Ishikawa (cell line): ENCODE measurements around the gene NEIL1.

Experiments used
- CEBPB ChIP-seq: IDR thresholded peaks from 2 replicates; pipeline ENCODE4 v1.6.1; 2012
- CREB1 ChIP-seq: IDR thresholded peaks from 2 replicates; pipeline ENCODE4 v1.6.1; 2012; ENCODE audit warnings: low read depth
- EGR1 ChIP-seq: IDR thresholded peaks from 2 replicates; pipeline ENCODE4 v1.6.1; 2012
- EP300 ChIP-seq: IDR thresholded peaks from 2 replicates; pipeline ENCODE4 v1.6.1; 2012; ENCODE audit warnings: borderline replicate concordance
- FOXM1 ChIP-seq: IDR thresholded peaks from 2 replicates; pipeline ENCODE4 v1.6.1; 2012; ENCODE audit warnings: low read depth, borderline replicate concordance
- NFIC ChIP-seq: IDR thresholded peaks from 2 replicates; pipeline ENCODE4 v1.6.1; 2012
- RAD21 ChIP-seq: IDR thresholded peaks from 2 replicates; pipeline ENCODE4 v1.6.1; 2012; ENCODE audit warnings: low read depth
- TAF1 ChIP-seq: IDR thresholded peaks from 2 replicates; pipeline ENCODE4 v1.6.1; 2012; ENCODE audit warnings: low read depth, mild to moderate bottlenecking
- TCF12 ChIP-seq: IDR thresholded peaks from 2 replicates; pipeline ENCODE4 v1.6.1; 2012; ENCODE audit warnings: low read depth
- TEAD4 ChIP-seq: IDR thresholded peaks from 2 replicates; pipeline ENCODE4 v1.6.1; 2012
- YY1 ChIP-seq: IDR thresholded peaks from 2 replicates; pipeline ENCODE4 v1.6.1; 2012; ENCODE audit warnings: low read depth
- ZBTB7A ChIP-seq: IDR thresholded peaks from 2 replicates; pipeline ENCODE4 v1.6.1; 2012; ENCODE audit warnings: low read depth
- TF ChIP-seq, protein P1 (sequence below): IDR thresholded peaks from 2 replicates; pipeline ENCODE4 v1.6.1; 2012
- TF ChIP-seq, protein P2 (sequence below): IDR thresholded peaks from 2 replicates; pipeline ENCODE4 v1.6.1; 2012; ENCODE audit warnings: low read depth, mild to moderate bottlenecking
- TF ChIP-seq, protein P3 (sequence below): IDR thresholded peaks from 2 replicates; pipeline ENCODE4 v1.6.1; 2012

The NEIL1 gene

DNA sequence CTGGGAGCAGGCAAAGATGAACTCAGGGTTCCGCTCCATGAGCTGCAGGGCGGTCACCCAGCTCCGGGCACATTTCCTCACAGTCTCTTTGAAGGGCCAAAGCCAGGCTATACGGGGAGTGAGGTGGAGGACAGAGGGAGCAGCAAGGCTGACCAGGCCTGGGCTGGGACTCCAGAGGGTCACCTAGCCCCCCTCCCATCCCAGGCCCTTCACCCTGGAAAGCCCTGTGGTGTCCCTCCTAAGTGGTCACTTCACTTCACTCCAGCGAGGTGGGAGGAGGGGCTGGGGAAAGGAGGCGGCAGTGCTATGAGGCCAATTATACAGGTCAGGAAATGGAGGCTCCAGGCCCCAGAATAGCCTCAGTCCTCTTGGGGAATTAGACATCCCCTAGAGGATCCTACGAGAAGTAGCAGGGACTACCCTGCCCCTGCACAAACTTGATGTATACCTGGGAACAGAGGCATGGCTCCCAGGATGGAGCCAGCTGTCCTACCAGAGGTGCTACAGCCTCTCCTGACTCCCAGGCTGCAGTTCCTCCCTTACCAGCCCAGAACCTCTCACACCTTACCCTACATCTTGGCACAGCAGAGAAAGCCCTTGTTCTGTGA lies 15.9 kb downstream of the NEIL1 start:
- TF ChIP-seq TEAD4 (no peak), TCF12 (no peak), ZBTB7A (no peak), RAD21 (no peak), EGR1 (no peak), YY1 (no peak), CREB1 (no peak), TAF1 (no peak), FOXM1 (no peak), NFIC (no peak), CEBPB (no peak), EP300 (no peak)
- TF ChIP-seq, protein P1, sequence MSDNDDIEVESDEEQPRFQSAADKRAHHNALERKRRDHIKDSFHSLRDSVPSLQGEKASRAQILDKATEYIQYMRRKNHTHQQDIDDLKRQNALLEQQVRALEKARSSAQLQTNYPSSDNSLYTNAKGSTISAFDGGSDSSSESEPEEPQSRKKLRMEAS = no peak
- TF ChIP-seq, protein P2, sequence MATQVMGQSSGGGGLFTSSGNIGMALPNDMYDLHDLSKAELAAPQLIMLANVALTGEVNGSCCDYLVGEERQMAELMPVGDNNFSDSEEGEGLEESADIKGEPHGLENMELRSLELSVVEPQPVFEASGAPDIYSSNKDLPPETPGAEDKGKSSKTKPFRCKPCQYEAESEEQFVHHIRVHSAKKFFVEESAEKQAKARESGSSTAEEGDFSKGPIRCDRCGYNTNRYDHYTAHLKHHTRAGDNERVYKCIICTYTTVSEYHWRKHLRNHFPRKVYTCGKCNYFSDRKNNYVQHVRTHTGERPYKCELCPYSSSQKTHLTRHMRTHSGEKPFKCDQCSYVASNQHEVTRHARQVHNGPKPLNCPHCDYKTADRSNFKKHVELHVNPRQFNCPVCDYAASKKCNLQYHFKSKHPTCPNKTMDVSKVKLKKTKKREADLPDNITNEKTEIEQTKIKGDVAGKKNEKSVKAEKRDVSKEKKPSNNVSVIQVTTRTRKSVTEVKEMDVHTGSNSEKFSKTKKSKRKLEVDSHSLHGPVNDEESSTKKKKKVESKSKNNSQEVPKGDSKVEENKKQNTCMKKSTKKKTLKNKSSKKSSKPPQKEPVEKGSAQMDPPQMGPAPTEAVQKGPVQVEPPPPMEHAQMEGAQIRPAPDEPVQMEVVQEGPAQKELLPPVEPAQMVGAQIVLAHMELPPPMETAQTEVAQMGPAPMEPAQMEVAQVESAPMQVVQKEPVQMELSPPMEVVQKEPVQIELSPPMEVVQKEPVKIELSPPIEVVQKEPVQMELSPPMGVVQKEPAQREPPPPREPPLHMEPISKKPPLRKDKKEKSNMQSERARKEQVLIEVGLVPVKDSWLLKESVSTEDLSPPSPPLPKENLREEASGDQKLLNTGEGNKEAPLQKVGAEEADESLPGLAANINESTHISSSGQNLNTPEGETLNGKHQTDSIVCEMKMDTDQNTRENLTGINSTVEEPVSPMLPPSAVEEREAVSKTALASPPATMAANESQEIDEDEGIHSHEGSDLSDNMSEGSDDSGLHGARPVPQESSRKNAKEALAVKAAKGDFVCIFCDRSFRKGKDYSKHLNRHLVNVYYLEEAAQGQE = no peak
- TF ChIP-seq, protein P3, sequence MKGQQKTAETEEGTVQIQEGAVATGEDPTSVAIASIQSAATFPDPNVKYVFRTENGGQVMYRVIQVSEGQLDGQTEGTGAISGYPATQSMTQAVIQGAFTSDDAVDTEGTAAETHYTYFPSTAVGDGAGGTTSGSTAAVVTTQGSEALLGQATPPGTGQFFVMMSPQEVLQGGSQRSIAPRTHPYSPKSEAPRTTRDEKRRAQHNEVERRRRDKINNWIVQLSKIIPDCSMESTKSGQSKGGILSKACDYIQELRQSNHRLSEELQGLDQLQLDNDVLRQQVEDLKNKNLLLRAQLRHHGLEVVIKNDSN = no peak

DNA sequence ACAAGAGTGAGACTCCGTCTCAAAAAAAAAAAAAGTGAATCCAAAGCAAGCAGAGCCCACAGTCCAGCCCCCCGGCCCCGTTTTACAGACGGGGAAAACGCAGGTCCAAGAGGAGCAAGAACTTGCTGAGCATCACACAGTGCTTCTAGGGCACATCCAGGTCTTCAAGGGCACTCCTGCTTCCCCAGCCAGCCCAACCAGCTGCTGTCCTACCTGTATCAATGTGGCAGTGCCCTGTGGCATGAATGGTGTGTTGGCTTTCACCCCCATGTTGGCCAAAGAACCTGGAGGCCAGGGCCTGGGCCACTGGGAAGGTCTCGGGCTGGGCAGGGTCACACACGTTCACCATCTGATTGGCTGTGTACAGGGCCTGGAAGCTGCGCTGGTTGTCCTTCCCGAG lies 16.9 kb downstream of the NEIL1 start:
- TF ChIP-seq CREB1 (no peak), NFIC (no peak), FOXM1 (no peak), CEBPB (no peak), TAF1 (no peak), TCF12 (no peak), TEAD4 (no peak), EP300 (no peak), EGR1 (no peak), YY1 (no peak), RAD21 (no peak), ZBTB7A (no peak)
- TF ChIP-seq, protein P1 = no peak
- TF ChIP-seq, protein P3 = no peak
- TF ChIP-seq, protein P2 = no peak

DNA sequence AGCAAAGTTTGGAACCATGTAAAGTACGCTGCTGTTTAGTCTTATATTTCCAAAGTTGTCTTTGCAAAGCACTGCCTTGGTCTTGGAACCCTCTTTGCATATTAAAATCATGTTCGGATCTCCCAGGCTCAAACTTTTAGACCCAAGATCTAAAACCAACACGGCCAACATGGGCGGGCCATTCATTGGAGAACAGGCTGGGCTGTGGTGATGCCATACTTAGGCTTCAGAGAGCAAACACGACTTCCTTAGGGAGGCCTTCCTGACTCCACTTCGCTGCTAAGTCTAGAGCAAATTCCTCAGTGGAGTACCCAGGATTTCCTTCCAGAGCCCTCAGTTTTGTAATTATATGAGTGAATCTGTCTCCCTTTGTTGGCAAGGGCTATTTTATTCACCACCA lies 18.0 kb downstream of the NEIL1 start:
- TF ChIP-seq TAF1 = no peak
- TF ChIP-seq TEAD4 = no peak
- no peak for TF ChIP-seq NFIC
- TF ChIP-seq YY1 = no peak
- TF ChIP-seq RAD21 = no peak
- TF ChIP-seq, protein P1 = no peak
- no peak for TF ChIP-seq TCF12
- TF ChIP-seq, protein P2 = no peak
- no peak for TF ChIP-seq FOXM1
- TF ChIP-seq CEBPB = no peak
- no peak for TF ChIP-seq CREB1
- TF ChIP-seq EP300 = no peak
- no peak for TF ChIP-seq ZBTB7A
- no peak for TF ChIP-seq EGR1
- TF ChIP-seq, protein P3 = no peak
